SU-DHL-6 (cell line): ENCODE results near the gene B3GAT1.
"Not testable (repeated sequence)": the region's sequence is repeated elsewhere in the genome, so short reads cannot be mapped to it uniquely, and the experiment has no call there.

Experiments used
- H2AFZ ChIP-seq: fragments of 200-600 bp; sonication (generic); 2 replicates; pipeline ENCODE4 v1.6.1; 2014; ENCODE audit warnings: low read depth, mild to moderate bottlenecking, moderate library complexity, mixed read lengths, antibody characterized with exemption, low read length; ENCODE audit not compliant: severe bottlenecking
- H3F3A ChIP-seq: fragments of 200-600 bp; shearing (Covaris generic); 2 replicates; pipeline ENCODE4 v1.6.0; 2016; ENCODE audit warnings: antibody characterized with exemption, mild to moderate bottlenecking; ENCODE audit not compliant: insufficient read depth
- H3K27ac ChIP-seq: fragments of 200-600 bp; sonication (generic); 2 replicates; pipeline ENCODE4 v1.5.1; 2016; ENCODE audit warnings: low read depth, mild to moderate bottlenecking, low read length, moderate library complexity, mixed read lengths
- H3K27me3 ChIP-seq: fragments of 200-600 bp; sonication (generic), shearing (Covaris generic); 2 replicates; pipeline ENCODE4 v1.6.0; 2014; ENCODE audit warnings: mild to moderate bottlenecking, low read length
- H3K36me3 ChIP-seq: fragments of 200-600 bp; sonication (generic); 2 replicates; pipeline ENCODE4 v1.6.1; 2014; ENCODE audit warnings: mild to moderate bottlenecking, low read length, mixed read lengths
- H3K4me2 ChIP-seq: fragments of 300-600, 200-600 bp; shearing (Covaris generic), sonication (generic); 2 replicates; pipeline ENCODE4 v1.6.0; 2014; ENCODE audit warnings: low read length, low read depth, mild to moderate bottlenecking; ENCODE audit not compliant: poor library complexity, severe bottlenecking
- H3K4me3 ChIP-seq: fragments of 200-600 bp; sonication (generic); 2 replicates; pipeline ENCODE4 v1.5.1; 2014; ENCODE audit warnings: antibody characterized with exemption, low read length, mild to moderate bottlenecking, mixed read lengths; ENCODE audit not compliant: insufficient read depth, poor library complexity, severe bottlenecking
- H3K79me2 ChIP-seq: fragments of 200-600 bp; sonication (generic); 2 replicates; pipeline ENCODE4 v1.6.1; 2014; ENCODE audit warnings: mild to moderate bottlenecking, low read length, moderate library complexity; ENCODE audit not compliant: insufficient read depth
- H3K9ac ChIP-seq: fragments of 200-600 bp; sonication (generic); 2 replicates; pipeline ENCODE4 v1.7.0; 2014; ENCODE audit warnings: mild to moderate bottlenecking, low read length
- H3K9me2 ChIP-seq: fragments of 200-600 bp; sonication (generic); replicated peaks from 2 replicates; pipeline ENCODE4 v1.6.1; 2014; ENCODE audit warnings: low read length; ENCODE audit not compliant: insufficient read depth
- H3K9me3 ChIP-seq: fragments of 200-600 bp; sonication (generic); 2 replicates; pipeline ENCODE4 v1.6.1; 2014; ENCODE audit warnings: low read length, mixed read lengths; ENCODE audit not compliant: insufficient read depth
- H4K20me1 ChIP-seq: fragments of 200-600 bp; sonication (generic); 2 replicates; pipeline ENCODE4 v1.6.1; 2014; ENCODE audit warnings: low read depth, mild to moderate bottlenecking, antibody characterized with exemption, low read length, moderate library complexity, mixed read lengths
- CTCF ChIP-seq: fragments of 200-600 bp; sonication (generic); IDR thresholded peaks from one replicate; pipeline ENCODE4 v1.5.1; 2017; ENCODE audit warnings: antibody characterized with exemption, mild to moderate bottlenecking, low read length, moderate library complexity; ENCODE audit not compliant: insufficient read depth, poor library complexity, severe bottlenecking
- EZH2phosphoT487 ChIP-seq: fragments of 200-600 bp; sonication (generic), shearing (Covaris generic); conservative IDR thresholded peaks from 2 replicates; pipeline ENCODE4 v1.6.1; 2018; ENCODE audit warnings: mild to moderate bottlenecking, antibody characterized with exemption, low read length, moderate library complexity, mixed read lengths

The B3GAT1 gene

GRCh38 chr11:134460062-134460561 is 48.1 kb upstream of the B3GAT1 start:
- TF ChIP-seq CTCF, result no peak
- TF ChIP-seq EZH2phosphoT487, result no peak
- H3K27me3 ChIP-seq, result no peaks in the 10 kb centered on the region

GRCh38 chr11:134459246-134460061 is 47.4 kb upstream of the B3GAT1 start:
- TF ChIP-seq EZH2phosphoT487, result no peak
- TF ChIP-seq CTCF, result no peak
- H3K27me3 ChIP-seq, result no peaks in the 10 kb centered on the region
- no peak overlapping the region for H3K27ac ChIP-seq
- H3K9me3 ChIP-seq, result no peaks in the 10 kb centered on the region
- no peak overlapping the region for H3K9ac ChIP-seq
- H3F3A ChIP-seq, result no peaks in the 10 kb centered on the region
- H3K9me2 ChIP-seq, result no peaks in the 10 kb centered on the region
- H3K79me2 ChIP-seq, result no peaks in the 10 kb centered on the region
- H3K36me3 ChIP-seq, result no peaks in the 10 kb centered on the region
- no peak overlapping the region for H3K4me3 ChIP-seq
- H2AFZ ChIP-seq, result no peak overlapping the region
- H3K4me2 ChIP-seq, result no peak overlapping the region
- no peaks in the 10 kb centered on the region for H4K20me1 ChIP-seq

More at GRCh38 chr11:134460062-134460561, 48.1 kb upstream of the B3GAT1 start:
- no peak overlapping the region for H3K9ac ChIP-seq
- no peaks in the 10 kb centered on the region for H3K9me3 ChIP-seq
- H2AFZ ChIP-seq, result no peak overlapping the region
- no peaks in the 10 kb centered on the region for H3F3A ChIP-seq
- H3K4me3 ChIP-seq, result no peak overlapping the region
- H3K79me2 ChIP-seq, result no peaks in the 10 kb centered on the region
- H4K20me1 ChIP-seq, result no peaks in the 10 kb centered on the region
- no peaks in the 10 kb centered on the region for H3K9me2 ChIP-seq
- no peak overlapping the region for H3K27ac ChIP-seq
- H3K4me2 ChIP-seq, result no peak overlapping the region
- H3K36me3 ChIP-seq, result no peaks in the 10 kb centered on the region

GRCh38 chr11:134457411-134458007 is 45.5 kb upstream of the B3GAT1 start:
- H3K9me3 ChIP-seq, H3K4me3 ChIP-seq: not testable (repeated sequence)

GRCh38 chr11:134455516-134455915 is 43.5 kb upstream of the B3GAT1 start:
- H3K27me3 ChIP-seq, result no peaks in the 10 kb centered on the region
- TF ChIP-seq CTCF (no peak), EZH2phosphoT487 (no peak)

More at GRCh38 chr11:134457411-134458007, 45.5 kb upstream of the B3GAT1 start:
- not testable (repeated sequence) for H3K9ac ChIP-seq, H3K36me3 ChIP-seq, H3K9me2 ChIP-seq, H2AFZ ChIP-seq, H3K27ac ChIP-seq, H3F3A ChIP-seq, H4K20me1 ChIP-seq, H3K4me2 ChIP-seq, H3K27me3 ChIP-seq, H3K79me2 ChIP-seq

More at GRCh38 chr11:134455516-134455915, 43.5 kb upstream of the B3GAT1 start:
- Histone ChIP-seq H3K9ac (no peak overlapping the region), H2AFZ (no peak overlapping the region), H3K36me3 (no peaks in the 10 kb centered on the region), H3K4me2 (no peak overlapping the region), H3K79me2 (no peaks in the 10 kb centered on the region), H3K9me3 (no peaks in the 10 kb centered on the region), H3K9me2 (no peaks in the 10 kb centered on the region), H3K4me3 (no peak overlapping the region), H3F3A (no peaks in the 10 kb centered on the region), H4K20me1 (no peaks in the 10 kb centered on the region), H3K27ac (no peak overlapping the region)
